Neural progenitor cell (in vitro differentiated cells): ENCODE measurements around the gene FADS1. TPM values are rescaled to one million over a fixed set of nuclear protein-coding genes. Genes with fewer than 3 reads are reported as not detected.

Experiments
- DNase-seq: peaks from one replicate; pipeline ENCODE4 v3.0.0-alpha.2; 2016; ENCODE audit warnings: low spot score
- H2AFZ ChIP-seq: fragments of 200-600 bp; sonication (generic); replicated peaks from 2 replicates; pipeline ENCODE4 v1.6.1; 2016; ENCODE audit warnings: antibody characterized with exemption
- H3F3A ChIP-seq: fragments of 200-600 bp; sonication (generic); 2 replicates; pipeline ENCODE4 v1.6.1; 2016; ENCODE audit warnings: antibody characterized with exemption, low read depth
- H3K27ac ChIP-seq: fragments of 200-600 bp; sonication (generic); 2 replicates; pipeline ENCODE4 v1.5.1; 2016; ENCODE audit warnings: mild to moderate bottlenecking
- H3K27me3 ChIP-seq: fragments of 200-600 bp; sonication (generic); 2 replicates; pipeline ENCODE4 v1.6.1; 2016; ENCODE audit warnings: mild to moderate bottlenecking, moderate library complexity
- H3K36me3 ChIP-seq: fragments of 200-600 bp; sonication (generic); 2 replicates; pipeline ENCODE4 v1.5.1; 2016
- H3K4me1 ChIP-seq: fragments of 200-600 bp; sonication (generic); 2 replicates; pipeline ENCODE4 v1.6.1; 2016; ENCODE audit warnings: mixed run types
- H3K4me2 ChIP-seq: fragments of 200-600 bp; sonication (generic); 2 replicates; pipeline ENCODE4 v1.6.1; 2016
- H3K4me3 ChIP-seq: fragments of 200-600 bp; sonication (generic); 2 replicates; pipeline ENCODE4 v1.5.1; 2016
- H3K79me2 ChIP-seq: fragments of 200-600 bp; sonication (generic); 2 replicates; pipeline ENCODE4 v1.6.1; 2016; ENCODE audit warnings: low read depth
- H3K9ac ChIP-seq: fragments of 200-600 bp; sonication (generic); 2 replicates; pipeline ENCODE4 v1.6.1; 2016
- H3K9me3 ChIP-seq: fragments of 200-600 bp; sonication (generic); 2 replicates; pipeline ENCODE4 v1.5.1; 2016; ENCODE audit warnings: low read depth
- H4K20me1 ChIP-seq: fragments of 200-600 bp; sonication (generic); 2 replicates; pipeline ENCODE4 v1.6.1; 2016; ENCODE audit warnings: low read depth
- H3K27ac Mint-ChIP-seq: 3 replicates; pipeline ENCODE4 v1.8.0; 2021; ENCODE audit warnings: mixed read lengths
- H3K27me3 Mint-ChIP-seq: 2 replicates; pipeline ENCODE4 v1.8.0; 2022; ENCODE audit warnings: low read depth, mild to moderate bottlenecking, inconsistent platforms, moderate library complexity, mixed read lengths; ENCODE audit not compliant: insufficient read depth
- H3K36me3 Mint-ChIP-seq: 3 replicates; pipeline ENCODE4 v1.8.0; 2021; ENCODE audit warnings: mixed read lengths
- H3K4me1 Mint-ChIP-seq: 3 replicates; pipeline ENCODE4 v1.8.0; 2021; ENCODE audit warnings: mixed read lengths
- H3K4me3 Mint-ChIP-seq: 3 replicates; pipeline ENCODE4 v1.8.0; 2021; ENCODE audit warnings: mild to moderate bottlenecking, moderate library complexity, mixed read lengths
- H3K9me3 Mint-ChIP-seq: 3 replicates; pipeline ENCODE4 v1.8.0; 2020; ENCODE audit warnings: mixed read lengths
- CTCF ChIP-seq: fragments of 200-600 bp; sonication (generic); IDR thresholded peaks from 2 replicates; pipeline ENCODE4 v1.5.1; 2017; ENCODE audit warnings: antibody characterized with exemption, mild to moderate bottlenecking
- EZH2 ChIP-seq: fragments of 200-600 bp; sonication (generic); IDR thresholded peaks from 2 replicates; pipeline ENCODE4 v1.6.1; 2017; ENCODE audit warnings: antibody characterized with exemption, mild to moderate bottlenecking, moderate library complexity
- EZH2phosphoT487 ChIP-seq: fragments of 200-600 bp; sonication (generic); IDR thresholded peaks from 2 replicates; pipeline ENCODE4 v1.6.1; 2017; ENCODE audit warnings: antibody characterized with exemption
- total RNA-seq: library from RNA; depleted of rRNA; stranded (reverse); fragments of >200 nt; gene quantifications from 2 replicates; pipeline ENCODE4 v1.2.3, GENCODE V29; 2015; ENCODE audit warnings: low replicate concordance

The FADS1 gene
- total RNA-seq, 1 donor from 2014 or later: 163 TPM

- Histone ChIP-seq H3F3A (peaks cover 12% of the 10 kb centered on the region), H3K4me2 (no peak overlapping the region), H3K27me3 (no peaks in the 10 kb centered on the region), H3K9ac (no peak overlapping the region), H3K27ac (no peak overlapping the region), H3K79me2 (no peaks in the 10 kb centered on the region), H3K9me3 (no peaks in the 10 kb centered on the region), H2AFZ (no peak overlapping the region), H3K4me1 (no peaks in the 10 kb centered on the region), H3K4me3 (no peak overlapping the region), H4K20me1 (peaks cover 6% of the 10 kb centered on the region), H3K36me3 (no peaks in the 10 kb centered on the region)
- Mint-ChIP-seq H3K4me1 (peaks cover 8% of the 10 kb centered on the region), H3K36me3 (peaks cover 35% of the 10 kb centered on the region), H3K4me3 (no peak overlapping the region), H3K27me3 (peaks cover 3% of the 10 kb centered on the region), H3K27ac (no peak overlapping the region), H3K9me3 (no peaks in the 10 kb centered on the region)
- DNase-seq: no peak
- TF ChIP-seq EZH2 (no peak), EZH2phosphoT487 (no peak), CTCF (no peak)
Observed at GRCh38 chr11:61863548-61864081, 46.8 kb upstream of the FADS1 start.

- no peak overlapping the region for H3K4me2 ChIP-seq
- H3K4me1 Mint-ChIP-seq: peaks cover 8% of the 10 kb centered on the region
- H2AFZ ChIP-seq: no peak overlapping the region
- no peaks in the 10 kb centered on the region for H3K9me3 ChIP-seq
- H3K27me3 ChIP-seq: no peaks in the 10 kb centered on the region
- H3K27me3 Mint-ChIP-seq: peaks cover 3% of the 10 kb centered on the region
- no peak overlapping the region for H3K4me3 ChIP-seq
- no peaks in the 10 kb centered on the region for H3K4me1 ChIP-seq
- H3K79me2 ChIP-seq: no peaks in the 10 kb centered on the region
- peaks cover 10% of the 10 kb centered on the region for H3F3A ChIP-seq
- no peaks in the 10 kb centered on the region for H3K36me3 ChIP-seq
- no peak overlapping the region for H3K9ac ChIP-seq
- H3K27ac Mint-ChIP-seq: no peak overlapping the region
- no peak overlapping the region for H3K4me3 Mint-ChIP-seq
- H4K20me1 ChIP-seq: peaks cover 6% of the 10 kb centered on the region
- no peak overlapping the region for H3K27ac ChIP-seq
- no peaks in the 10 kb centered on the region for H3K9me3 Mint-ChIP-seq
- H3K36me3 Mint-ChIP-seq: peaks cover 35% of the 10 kb centered on the region
- no peak for DNase-seq
- no peak for TF ChIP-seq CTCF
- no peak for TF ChIP-seq EZH2
- TF ChIP-seq EZH2phosphoT487: no peak
Observed at GRCh38 chr11:61862714-61863547, 46.1 kb upstream of the FADS1 start.

- H3F3A ChIP-seq: peaks cover 10% of the 10 kb centered on the region
- Mint-ChIP-seq H3K4me1 (peaks cover 8% of the 10 kb centered on the region), H3K27ac (peak overlapping the region; percentile 21), H3K36me3 (peaks cover 35% of the 10 kb centered on the region), H3K9me3 (no peaks in the 10 kb centered on the region), H3K27me3 (peaks cover 3% of the 10 kb centered on the region), H3K4me3 (no peak overlapping the region)
- no peaks in the 10 kb centered on the region for H3K79me2 ChIP-seq
- no peak overlapping the region for H3K27ac ChIP-seq
- H2AFZ ChIP-seq: no peak overlapping the region
- no peaks in the 10 kb centered on the region for H3K9me3 ChIP-seq
- DNase-seq: no peak
- H4K20me1 ChIP-seq: peaks cover 6% of the 10 kb centered on the region
- H3K4me2 ChIP-seq: no peak overlapping the region
- no peaks in the 10 kb centered on the region for H3K4me1 ChIP-seq
- H3K36me3 ChIP-seq: no peaks in the 10 kb centered on the region
- TF ChIP-seq CTCF: no peak
- TF ChIP-seq EZH2phosphoT487: no peak
- no peak for TF ChIP-seq EZH2
- no peak overlapping the region for H3K9ac ChIP-seq
- no peak overlapping the region for H3K4me3 ChIP-seq
- H3K27me3 ChIP-seq: no peaks in the 10 kb centered on the region
Observed at GRCh38 chr11:61861634-61862033, 44.8 kb upstream of the FADS1 start.
